Right hindlimb (tissue), 1 donor: ENCODE results near the gene NR3C2.

ENCODE experiments used
- DNase-seq: peaks from one replicate; pipeline ENCODE4 v3.0.0-alpha.2; 2018

NR3C2 gene

DNA sequence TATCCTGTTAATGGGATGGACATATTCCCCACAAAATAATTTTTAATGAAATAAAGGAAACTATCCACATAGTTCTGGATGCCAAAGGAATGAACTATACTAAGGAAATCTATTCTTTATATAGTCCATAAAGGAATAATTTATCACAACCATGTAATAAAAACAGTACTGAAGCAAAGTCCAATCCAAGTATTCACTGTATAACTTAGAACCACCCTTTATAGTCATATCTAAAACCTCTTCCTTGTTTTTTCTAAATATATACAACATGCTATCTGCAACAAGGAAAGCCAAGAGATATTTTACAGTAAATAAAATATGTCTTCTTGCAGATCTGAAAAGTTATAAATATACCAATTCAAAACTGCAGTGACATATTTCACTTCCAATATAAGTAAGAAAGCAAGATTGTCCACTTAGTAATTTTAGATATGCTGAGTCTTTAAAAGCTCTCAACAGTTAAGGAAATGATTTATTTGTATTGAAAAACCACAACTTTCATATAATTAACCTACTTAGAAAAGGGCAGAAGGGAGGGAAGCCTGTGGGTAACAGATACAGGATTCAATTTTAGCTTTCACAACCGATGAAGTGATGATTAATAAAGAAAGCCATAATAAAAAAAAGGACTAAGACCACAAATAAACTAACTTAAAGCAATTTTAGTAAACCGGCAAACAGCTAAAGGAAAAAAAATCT, 8.0 kb downstream of the NR3C2 start:
- DNase-seq: no peak

DNA sequence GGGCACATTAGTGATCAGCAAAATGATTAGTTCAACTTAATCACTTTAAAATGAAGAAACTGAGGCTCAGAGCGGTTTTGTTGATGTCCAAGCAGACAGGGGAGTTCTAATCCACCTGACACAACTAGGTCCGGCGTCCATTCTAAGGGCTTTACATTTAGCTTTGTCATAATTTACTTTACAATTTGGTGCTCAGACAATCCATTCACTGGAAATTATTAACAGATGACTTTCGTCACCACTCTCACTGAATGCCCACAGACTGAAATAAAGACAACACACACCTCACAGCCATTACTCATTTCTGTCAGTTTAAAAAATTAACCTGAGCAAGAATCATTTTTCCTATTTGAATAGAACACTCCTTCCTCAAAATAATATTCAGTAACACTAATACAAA, 10.8 kb downstream of the NR3C2 start:
- DNase-seq: no peak

DNA sequence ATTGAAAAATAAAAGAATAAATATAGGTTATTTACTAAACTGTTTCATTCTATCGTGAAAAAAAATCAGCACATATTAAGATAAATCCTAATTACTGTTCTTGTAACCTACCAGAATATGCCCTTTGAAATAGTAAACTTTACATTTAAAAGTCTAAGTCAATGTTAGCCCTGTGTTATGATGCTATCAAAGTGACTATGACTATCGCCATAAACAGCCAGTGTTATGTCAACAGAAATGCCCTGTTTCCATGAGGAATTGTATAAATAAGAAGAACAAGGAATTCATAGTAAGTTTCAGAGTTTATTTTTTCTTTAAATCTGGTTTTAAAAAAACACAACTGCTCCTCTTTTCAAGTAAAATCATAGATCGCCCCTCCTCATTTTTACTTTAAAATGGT, 11.4 kb downstream of the NR3C2 start:
- no peak for DNase-seq

DNA sequence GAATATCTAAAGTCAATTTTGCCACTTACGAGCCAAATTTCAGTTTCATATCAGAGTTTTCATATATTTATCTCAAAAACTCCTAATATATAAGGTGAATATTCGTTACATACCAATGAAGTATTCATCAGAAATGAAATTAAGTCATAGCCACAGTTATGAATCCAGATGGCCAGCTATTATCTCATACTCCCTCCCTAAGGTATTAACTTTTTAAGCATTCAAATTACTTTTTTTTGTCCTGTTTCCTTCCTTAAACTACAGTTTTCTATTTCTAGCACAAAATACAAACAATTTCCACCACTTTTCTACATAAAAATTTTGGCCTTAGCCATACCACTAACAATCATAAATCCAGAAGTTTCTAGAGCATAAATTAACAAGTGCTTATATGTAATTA, 13.0 kb downstream of the NR3C2 start:
- no peak for DNase-seq

DNA sequence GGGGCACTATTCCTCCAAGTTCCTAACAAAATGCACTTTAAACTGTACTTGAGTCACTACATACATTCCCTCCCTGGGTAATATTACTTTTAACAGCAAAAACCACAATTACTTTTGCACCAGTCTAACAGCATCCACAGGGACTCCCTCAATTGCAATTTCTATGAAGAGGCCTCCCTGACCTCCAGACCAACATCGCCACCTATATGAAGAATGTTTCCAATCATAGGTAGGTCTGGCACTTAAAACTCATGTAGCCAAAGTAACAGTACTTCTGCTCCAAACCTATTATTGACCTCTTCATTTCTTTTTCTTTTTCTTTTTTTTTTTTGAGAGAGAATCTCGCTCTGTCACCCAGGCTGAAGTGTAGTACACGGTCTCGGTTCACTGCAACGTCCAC, 15.6 kb downstream of the NR3C2 start:
- DNase-seq: no peak

DNA sequence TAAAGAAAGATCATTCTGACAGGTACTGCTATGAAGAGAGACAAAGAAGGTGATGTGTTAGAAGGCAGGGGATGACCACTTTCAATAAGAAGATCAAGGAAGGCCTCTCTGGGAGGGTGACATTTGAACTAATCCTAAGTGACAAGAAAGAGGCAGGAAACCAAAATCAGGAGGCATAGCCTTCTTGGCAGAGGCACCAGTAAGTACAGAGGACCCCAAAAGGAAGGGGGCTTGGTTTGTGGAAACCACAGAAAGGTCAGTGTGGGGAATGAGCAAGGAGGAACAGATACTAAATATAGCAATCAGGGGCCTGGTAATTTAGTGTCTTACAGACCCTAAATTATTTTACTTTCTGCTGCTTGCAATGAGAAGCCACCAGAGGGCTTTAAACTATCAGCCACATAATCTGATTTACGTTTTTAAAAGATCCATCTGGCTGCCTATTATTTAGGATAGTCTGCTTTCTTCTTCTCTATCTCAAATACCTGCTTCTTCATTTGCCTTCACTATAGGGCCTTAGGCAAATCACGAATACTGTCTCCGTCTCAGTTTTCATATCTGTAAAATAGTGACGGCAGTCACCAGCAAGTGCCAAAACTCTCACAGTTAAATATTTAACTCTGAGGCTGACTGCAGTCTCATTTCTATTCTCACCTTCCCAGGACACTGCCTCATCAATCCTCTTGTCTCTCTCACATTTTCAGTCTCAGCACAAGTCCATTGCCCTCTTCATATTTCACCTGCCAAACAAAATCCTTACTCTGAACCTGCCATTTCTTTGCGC, 16.7 kb downstream of the NR3C2 start:
- no peak for DNase-seq

DNA sequence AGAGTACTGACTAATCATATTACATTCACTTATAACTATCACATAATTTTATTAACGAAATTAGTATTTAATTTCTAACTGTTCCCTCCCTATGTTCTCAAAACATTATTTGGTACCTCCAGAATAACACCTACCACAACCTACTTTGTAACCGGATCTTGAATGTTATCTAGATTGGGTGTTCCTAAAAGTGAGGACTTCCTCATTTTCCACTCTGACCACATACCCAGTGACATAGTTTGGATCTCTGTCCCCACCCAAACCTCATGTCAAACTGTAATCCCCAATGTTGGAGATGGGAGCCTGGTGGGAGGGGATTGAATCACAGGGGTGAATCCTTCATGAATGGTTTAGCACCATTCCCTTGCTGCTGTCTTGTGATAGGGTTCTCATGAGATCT, 21.8 kb downstream of the NR3C2 start:
- no peak for DNase-seq

DNA sequence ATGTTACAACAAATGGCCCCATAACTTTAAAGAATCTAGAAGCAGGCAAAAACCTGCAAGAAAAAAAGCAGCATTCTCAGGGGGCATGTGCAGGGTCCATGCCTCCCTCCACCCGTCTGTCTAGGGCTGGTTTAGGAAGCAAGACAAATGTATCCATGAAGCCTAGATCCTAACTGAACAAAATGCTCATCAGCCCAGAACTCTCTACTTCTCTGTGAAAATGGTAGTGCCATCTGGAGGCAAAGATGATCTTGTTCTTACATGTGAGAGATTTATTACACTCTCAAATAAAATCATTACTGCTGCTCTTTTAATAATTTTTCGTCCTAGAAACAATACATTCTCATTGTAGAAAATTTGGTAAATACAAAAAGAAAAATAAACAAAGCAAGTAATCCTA, 26.7 kb downstream of the NR3C2 start:
- no peak for DNase-seq

DNA sequence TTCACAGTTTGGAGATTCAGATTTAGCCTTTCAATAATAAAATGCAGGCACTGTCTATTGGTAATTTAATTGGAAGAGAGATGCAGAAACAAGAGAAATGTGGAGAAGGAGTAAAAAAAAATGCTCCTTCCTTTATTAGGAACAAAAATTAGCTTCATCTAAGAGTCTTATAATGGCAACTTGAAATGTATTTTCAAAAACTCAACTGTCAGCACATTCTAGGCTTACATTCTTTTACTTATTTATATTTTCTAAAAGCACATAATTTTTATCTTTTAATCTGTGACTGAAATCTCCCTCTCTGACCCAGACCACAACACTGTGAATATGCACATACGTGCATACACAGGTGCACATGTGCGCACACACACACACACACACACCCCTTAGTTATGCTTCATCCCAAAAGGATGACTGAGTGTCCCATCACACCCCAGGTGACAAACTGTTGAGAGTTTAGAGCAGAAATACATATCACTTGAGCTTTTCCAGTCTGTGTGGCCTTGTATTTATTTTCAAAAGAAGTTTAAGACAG, 29.7 kb downstream of the NR3C2 start:
- DNase-seq: no peak

DNA sequence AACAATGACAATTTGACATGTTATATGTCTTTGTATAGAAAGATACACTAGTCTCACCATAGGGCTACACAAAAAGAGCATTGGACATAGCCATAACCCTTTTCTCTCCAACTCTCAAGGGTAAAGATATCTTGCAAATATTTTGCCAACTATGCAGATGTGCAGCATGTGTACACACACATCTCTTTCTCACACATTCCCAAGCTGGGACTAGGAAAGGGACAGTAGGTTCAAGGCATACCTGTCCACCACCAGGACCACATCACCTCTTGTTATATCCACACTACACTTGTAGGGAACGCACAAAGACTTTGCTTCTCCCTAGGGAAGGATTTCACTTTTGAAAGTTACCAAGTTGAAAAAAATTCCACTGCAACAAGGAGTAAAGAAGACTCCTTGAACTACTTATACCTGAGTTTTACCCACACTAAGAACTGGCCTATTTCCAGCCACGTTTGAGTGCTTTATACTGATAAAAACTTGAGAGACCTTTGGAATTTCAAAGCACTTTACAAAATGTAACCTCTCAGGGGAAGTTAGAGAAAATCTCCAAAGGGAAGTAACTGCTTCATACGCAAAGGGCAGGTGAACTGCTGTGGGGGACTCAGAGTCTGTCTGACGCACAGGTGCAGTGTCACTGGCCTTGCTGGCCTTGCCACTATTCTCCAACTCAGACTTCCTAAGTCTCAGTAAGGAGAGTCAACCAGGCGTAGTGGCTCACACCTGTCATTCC, 36.9 kb downstream of the NR3C2 start:
- DNase-seq: no peak

DNA sequence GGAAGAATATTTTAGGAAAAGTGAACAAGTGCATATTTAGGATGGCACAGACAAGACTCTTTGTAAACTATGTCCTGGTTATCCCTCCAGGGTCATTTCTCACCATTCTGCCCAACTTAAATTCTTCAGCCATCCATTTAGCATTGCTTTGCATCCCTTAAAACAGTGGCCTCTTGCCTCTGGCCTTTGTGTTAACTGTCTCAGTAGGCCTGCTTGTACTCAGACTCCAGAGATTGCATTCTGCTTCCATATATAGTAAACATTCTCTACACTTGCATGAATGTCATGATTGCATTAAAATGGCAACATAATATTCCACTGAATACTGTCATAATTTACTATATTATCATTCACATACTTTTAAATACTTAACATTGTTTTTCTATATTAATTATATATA, 43.2 kb downstream of the NR3C2 start:
- no peak for DNase-seq

DNA sequence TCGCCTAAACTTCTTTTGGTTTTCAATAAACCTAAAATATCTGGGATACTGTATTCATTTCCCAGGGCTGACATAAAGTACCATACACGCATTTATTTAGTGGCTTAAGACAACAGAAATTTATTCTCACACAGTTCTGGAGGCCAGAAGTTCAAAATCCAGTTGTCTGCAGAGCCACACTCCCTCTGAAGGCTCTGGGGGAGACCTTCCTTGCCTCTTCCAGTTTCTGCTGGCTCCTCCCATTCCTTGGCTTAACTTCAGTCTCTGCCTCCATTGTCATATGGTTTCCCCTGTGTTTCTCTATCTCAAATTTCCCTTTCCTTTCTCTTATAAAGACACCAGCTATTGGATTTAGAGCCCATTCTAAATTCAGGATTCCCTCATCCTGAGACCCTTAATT, 44.4 kb downstream of the NR3C2 start:
- DNase-seq: no peak

DNA sequence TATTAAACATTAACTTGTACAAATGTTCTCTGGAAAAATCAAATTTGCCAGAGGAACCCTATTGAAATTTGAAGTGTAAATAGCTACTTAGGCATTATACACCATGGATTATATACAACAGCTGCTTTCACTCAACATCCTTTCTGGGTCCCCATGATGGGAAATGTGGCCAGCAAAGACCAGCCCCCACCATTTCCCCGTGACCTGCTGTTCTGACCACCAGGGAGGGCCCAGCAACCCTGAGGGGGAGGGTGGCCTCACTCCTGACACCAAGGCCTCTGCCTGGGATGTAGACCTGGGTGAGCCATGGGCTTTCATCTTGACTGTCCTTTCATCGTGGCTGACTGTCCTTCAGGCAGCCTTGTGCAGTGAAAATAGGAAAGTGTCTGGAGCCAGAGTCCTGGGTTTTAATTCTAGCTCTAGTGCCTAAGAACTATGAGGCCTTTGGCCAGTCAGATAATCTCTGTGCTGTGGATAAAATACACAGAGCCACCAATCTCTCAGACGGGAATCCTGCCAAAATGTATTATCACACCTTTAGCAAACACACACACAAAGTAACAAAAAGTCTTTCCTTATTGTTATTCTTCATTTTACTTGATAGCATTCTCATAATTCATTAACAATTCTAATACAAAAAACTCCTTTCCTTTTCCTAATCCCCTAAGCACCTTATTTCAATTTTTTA, 45.1 kb downstream of the NR3C2 start:
- no peak for DNase-seq

DNA sequence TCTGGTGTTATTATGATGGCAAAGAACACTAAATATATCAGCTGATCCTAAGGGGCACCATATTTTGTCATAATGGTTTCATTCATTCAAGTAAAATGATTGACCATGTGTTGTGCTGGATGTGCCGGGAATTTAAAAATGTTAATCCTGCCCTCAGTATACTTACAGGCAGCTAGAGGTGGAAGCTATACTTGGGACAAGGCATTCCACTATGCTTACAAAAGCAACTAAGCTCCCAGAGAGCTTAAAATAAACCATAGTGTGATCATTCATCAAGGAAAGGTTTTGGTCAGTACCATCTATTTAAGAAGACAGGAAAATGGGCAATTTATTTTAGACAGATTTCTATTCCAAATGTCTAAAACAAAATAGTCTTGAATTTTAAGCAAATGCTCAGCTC, 46.4 kb downstream of the NR3C2 start:
- DNase-seq: no peak

DNA sequence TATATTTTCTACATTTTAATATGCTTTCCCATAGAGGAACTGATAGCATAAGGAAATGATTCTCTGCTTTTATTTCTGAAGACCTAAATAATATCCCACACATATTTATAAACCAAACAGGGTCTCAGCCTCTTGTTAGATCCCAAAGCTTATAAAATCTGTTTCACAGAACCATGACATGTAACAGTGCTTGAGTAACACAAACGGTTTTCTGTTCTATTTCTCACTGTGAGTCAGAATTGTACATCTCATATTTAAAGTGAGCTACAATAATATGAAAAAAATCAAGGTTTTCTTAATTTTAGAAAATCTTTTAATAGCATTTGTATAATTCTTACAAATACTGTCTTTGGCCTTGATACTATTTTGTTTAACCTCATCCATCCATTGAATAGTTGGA, 51.2 kb downstream of the NR3C2 start:
- DNase-seq: no peak

DNA sequence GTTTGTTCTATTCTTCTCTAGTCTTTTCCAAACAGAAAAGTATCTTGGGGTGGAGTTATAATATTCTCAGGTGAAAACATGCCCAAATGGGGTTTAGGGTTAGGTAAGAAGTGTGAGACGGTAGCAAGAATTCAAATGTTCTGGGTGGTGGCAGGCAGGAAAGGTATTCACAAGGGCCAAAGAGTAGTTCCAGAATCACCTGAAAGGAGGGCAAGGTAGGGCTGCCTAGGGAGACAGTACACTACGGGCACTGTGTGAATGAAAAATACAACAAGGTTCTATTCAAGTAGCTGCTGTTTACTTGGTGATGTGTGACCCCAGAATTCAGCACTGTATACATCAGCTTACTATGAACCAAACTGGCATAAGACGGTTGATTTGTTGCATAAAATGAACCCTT, 51.9 kb downstream of the NR3C2 start:
- no peak for DNase-seq

DNA sequence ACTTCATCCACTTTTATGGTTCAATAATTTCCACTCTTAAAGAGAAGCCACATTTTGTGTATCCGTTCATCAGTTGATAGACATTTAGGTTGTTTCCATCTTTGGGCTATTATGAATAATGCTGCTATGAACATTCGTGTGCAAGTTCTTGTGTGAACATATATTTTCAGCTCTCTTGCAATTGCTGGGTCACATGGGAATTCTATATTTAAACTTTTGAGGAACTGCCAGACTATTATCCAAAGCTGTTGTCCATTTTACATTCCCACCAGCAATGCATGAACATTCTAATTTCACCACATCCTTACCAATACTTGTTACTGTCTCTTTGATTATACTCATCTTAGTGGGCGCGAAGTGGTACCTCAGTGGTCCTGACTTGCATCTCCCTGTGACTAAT, 61.9 kb downstream of the NR3C2 start:
- no peak for DNase-seq

DNA sequence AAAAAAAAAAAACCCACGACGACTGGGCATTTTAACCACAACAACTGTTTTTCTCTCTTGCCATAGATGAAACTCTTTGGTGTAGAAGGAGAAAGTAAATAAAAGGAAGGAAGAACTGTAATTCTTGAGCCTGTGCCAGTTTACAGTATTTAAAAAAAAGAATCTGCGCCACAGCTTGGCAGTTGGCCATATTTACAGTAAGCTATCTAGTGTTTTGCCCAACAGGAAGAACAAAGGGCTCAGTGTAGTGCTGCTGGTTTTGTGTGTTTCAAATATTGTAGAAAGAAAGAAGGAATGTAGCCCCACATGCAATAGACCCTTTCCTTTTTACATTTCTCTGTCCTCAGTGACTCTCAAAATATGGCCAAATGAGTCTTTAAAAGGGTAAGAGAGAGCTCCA, 66.1 kb downstream of the NR3C2 start:
- DNase-seq: peak; percentile 28

DNA sequence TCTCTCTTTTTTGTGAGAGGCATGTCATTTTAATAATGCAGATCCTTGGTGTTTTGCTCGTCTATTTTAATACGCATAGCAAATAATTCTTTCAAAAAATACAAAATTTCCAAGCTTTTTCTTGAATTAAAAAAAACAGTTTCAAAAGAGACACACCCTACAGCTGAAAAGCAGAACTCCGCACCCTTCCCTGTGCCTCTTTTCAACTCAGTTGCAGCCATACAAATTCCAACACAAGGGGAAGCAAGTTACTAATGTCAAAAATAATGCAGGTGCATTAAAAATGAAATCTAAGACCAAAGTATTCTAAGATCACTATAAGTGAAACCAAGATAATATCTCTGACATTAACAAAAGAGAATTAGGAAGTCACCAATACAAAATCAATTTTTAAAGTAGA, 66.6 kb downstream of the NR3C2 start:
- DNase-seq: no peak

DNA sequence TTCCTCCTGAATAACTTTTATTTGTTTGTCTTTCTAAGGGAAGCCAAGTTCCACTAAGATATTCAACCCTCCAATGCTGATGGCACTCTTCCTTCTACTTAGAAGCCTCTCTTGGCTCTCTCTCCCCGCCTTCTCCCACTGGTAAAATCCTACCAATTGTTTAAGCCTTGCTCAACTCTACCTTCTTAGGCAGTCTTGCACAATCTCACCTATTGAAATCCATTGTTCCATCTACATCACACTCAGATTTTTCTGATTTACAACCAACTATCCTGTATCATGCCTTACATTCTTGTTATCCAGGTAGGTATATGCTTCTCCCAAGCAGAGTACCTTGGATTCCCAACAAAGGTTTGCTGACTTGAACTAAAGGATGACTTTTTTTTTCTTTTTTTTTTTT, 69.1 kb downstream of the NR3C2 start:
- DNase-seq: no peak

DNA sequence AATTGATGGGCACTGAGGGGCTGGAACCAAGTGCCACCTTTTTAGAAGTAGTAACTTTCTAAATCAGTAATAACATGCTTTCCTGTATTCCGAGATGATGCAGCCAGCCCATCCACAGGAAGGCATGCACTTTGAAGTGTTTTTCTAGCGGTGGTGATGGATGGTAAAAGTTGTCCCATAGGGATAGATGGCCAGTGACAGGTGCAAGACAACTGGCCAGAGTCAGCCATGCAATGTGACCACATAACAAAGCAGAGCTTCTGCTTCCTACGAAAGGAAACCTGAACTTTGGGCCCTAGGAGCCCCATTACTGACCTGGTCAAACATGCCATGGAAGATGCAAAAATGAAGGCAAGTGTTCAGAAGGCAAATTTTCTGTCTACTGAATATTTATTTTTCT, 72.3 kb downstream of the NR3C2 start:
- DNase-seq: no peak

DNA sequence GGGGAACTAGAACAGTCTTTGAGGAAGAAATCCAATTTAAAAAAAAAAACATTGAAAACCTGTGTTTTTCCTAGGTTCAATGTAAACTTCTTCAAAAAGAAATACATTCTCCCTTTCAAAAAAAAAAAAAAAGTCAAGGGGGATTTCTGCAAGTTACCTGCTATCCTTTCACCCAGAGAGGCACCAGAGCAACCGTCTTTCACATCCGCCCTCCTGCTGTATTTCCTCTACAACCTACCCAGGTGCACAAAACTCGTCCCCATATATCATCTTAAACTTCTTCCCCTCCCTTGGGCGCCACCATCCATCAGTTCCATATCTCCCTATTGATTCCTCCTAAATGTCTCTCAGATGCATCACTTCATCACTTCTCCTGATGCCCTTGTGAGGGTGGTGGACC, 74.5 kb downstream of the NR3C2 start:
- DNase-seq: no peak

DNA sequence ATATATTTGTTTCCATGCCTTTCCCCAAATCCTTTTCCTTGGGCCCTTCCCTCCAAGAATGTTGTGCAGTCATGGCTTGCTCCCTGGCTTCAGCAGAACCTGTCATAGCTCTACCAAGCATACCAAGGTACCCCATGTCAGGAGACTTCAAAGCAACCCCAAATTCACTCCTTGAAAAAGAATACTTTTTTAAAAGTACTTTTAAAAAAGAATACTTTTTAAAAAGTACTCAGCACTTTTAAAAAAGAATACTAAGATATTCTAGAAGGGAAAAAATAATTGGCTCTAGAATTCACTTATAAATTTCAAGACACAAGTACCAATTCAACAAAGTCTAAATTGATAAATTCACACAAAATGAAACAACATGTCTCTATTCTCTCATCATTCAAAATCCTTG, 76.0 kb downstream of the NR3C2 start:
- DNase-seq: no peak
